Measurements from ENCODE around the gene ADGRL1. TPM values are rescaled to one million over a fixed set of nuclear protein-coding genes. Genes with fewer than 3 reads are reported as not detected.
A peak's percentile ranks its signal among the peaks of the same experiment; 100 is the strongest.
"Not testable (repeated sequence)": the region's sequence is repeated elsewhere in the genome, so short reads cannot be mapped to it uniquely, and the experiment has no call there.

Gene ADGRL1
- polyA plus RNA-seq, 3 donors = 1.7 TPM; not detected in 2

DNA sequence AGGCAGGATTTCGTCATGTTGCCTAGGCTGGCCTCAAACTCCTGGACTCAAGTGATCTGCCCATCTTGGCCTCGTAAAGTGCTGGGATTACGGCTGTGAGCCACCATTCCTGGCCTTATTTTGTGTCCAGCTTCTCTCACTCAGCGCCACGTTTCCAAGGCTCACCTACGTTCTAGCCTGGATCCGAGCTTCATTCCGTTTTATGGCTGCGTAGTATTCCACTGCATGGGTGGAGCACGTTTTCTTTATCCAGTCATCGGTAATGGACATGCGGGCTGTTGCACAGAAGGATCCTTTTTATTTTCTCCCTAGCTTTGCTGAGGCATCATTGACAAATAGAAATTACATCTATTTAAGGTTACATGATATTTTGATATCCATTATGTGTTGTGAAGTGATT, 16.6 kb downstream of the ADGRL1 start:
- no peak overlapping the region for H3K27ac Mint-ChIP-seq
- WGBS (ENCODE audit: insufficient coverage) = 96% methylated on average over 10 of the region's 12 CpGs
- Histone ChIP-seq H4K20me1 (ENCODE audit: insufficient read depth, low read length) (no peaks in the 10 kb centered on the region), H3K27ac (ENCODE audit: low read depth in 1 of 2, low read length in 2 of 2) (no peak overlapping the region), H3K36me3 (replicated peaks in 1 of 2; ENCODE audit: control insufficient read depth in 1 of 2, insufficient read depth in 2 of 2, low read length in 2 of 2) (no peaks in the 10 kb centered on the region), H3K4me2 (replicated peaks; ENCODE audit: extremely low read depth, low read length, poor library complexity, severe bottlenecking) (no peak overlapping the region), H3K9ac (ENCODE audit: insufficient read depth, low read length, poor library complexity, severe bottlenecking) (no peak overlapping the region), H3K79me2 (ENCODE audit: insufficient read depth, low read length) (no peaks in the 10 kb centered on the region), H3K4me3 (replicated peaks in 1 of 3; ENCODE audit: low read depth in 2 of 3, low read length in 3 of 3) (no peak overlapping the region), H3K27me3 (ENCODE audit: control insufficient read depth in 2 of 2, insufficient read depth in 2 of 2, low read length in 2 of 2) (no peaks in the 10 kb centered on the region), H3K4me1 (ENCODE audit: control insufficient read depth in 1 of 2, insufficient read depth in 2 of 2, low read length in 2 of 2) (peaks cover 6 to 7% of the 10 kb centered on the region in 2 donors), H2AFZ (ENCODE audit: insufficient read depth, low read depth, low read length, poor library complexity, severe bottlenecking) (no peak overlapping the region), H3K9me3 (replicated peaks in 1 of 2; ENCODE audit: control insufficient read depth in 1 of 2, insufficient read depth in 1 of 2, low read length in 2 of 2) (no peaks in the 10 kb centered on the region)
- peaks cover 16% of the 10 kb centered on the region for H3K4me1 Mint-ChIP-seq
- intact Hi-C loops (cut with micrococcal nuclease) = no loop called here
- H3K9me3 Mint-ChIP-seq = no peaks in the 10 kb centered on the region
- H3K4me3 Mint-ChIP-seq = no peak overlapping the region
- H3K27me3 Mint-ChIP-seq (ENCODE audit: low read depth in 3 of 3) = peaks cover 0 to 9% (median 6%) of the 10 kb centered on the region in 3 donors
- TF ChIP-seq, protein P1, sequence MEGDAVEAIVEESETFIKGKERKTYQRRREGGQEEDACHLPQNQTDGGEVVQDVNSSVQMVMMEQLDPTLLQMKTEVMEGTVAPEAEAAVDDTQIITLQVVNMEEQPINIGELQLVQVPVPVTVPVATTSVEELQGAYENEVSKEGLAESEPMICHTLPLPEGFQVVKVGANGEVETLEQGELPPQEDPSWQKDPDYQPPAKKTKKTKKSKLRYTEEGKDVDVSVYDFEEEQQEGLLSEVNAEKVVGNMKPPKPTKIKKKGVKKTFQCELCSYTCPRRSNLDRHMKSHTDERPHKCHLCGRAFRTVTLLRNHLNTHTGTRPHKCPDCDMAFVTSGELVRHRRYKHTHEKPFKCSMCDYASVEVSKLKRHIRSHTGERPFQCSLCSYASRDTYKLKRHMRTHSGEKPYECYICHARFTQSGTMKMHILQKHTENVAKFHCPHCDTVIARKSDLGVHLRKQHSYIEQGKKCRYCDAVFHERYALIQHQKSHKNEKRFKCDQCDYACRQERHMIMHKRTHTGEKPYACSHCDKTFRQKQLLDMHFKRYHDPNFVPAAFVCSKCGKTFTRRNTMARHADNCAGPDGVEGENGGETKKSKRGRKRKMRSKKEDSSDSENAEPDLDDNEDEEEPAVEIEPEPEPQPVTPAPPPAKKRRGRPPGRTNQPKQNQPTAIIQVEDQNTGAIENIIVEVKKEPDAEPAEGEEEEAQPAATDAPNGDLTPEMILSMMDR (IDR thresholded peaks at IDR 0.05) = no peak
- no peaks in the 10 kb centered on the region for H3K36me3 Mint-ChIP-seq
- no peak for DNase-seq

DNA sequence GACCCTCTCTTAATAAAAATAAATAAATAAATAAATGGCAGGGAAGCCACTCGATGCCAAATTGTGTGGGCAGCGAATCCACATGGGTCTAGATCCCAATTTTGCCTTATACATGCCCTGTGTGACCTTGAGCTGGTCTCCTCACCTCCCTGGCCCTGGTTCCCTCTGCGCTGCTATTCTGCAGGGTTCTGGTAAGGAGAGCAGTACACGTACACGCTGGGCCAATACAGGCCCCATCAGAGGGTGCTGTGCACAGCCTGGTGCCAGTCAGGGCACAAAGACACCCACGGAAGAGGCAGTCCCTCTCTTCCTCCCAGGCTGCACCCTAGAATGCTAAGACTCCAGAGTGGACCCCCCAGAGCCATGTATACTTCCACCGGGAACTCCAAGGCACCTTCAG, 17.9 kb downstream of the ADGRL1 start:
- H3K9me3 Mint-ChIP-seq; H3K4me3 ChIP-seq (replicated peaks in 1 of 3; ENCODE audit: low read depth in 2 of 3, low read length in 3 of 3); H4K20me1 ChIP-seq (ENCODE audit: insufficient read depth, low read length); intact Hi-C loops (cut with micrococcal nuclease); H3K36me3 ChIP-seq (replicated peaks in 1 of 2; ENCODE audit: control insufficient read depth in 1 of 2, insufficient read depth in 2 of 2, low read length in 2 of 2); H3K27me3 ChIP-seq (ENCODE audit: control insufficient read depth in 2 of 2, insufficient read depth in 2 of 2, low read length in 2 of 2); DNase-seq; H3K36me3 Mint-ChIP-seq; H3K4me1 ChIP-seq (ENCODE audit: control insufficient read depth in 1 of 2, insufficient read depth in 2 of 2, low read length in 2 of 2); H3K9me3 ChIP-seq (replicated peaks in 1 of 2; ENCODE audit: control insufficient read depth in 1 of 2, insufficient read depth in 1 of 2, low read length in 2 of 2); H3K27me3 Mint-ChIP-seq (ENCODE audit: low read depth in 3 of 3); H3K27ac ChIP-seq (ENCODE audit: low read depth in 1 of 2, low read length in 2 of 2); H3K9ac ChIP-seq (ENCODE audit: insufficient read depth, low read length, poor library complexity, severe bottlenecking); H3K79me2 ChIP-seq (ENCODE audit: insufficient read depth, low read length); H3K4me3 Mint-ChIP-seq; H3K4me2 ChIP-seq (replicated peaks; ENCODE audit: extremely low read depth, low read length, poor library complexity, severe bottlenecking): not testable (repeated sequence)
- peaks cover 16% of the 10 kb centered on the region for H3K4me1 Mint-ChIP-seq
- peak overlapping the region; percentile 30 for H2AFZ ChIP-seq (ENCODE audit: insufficient read depth, low read depth, low read length, poor library complexity, severe bottlenecking)
- 90% methylated on average over 7 of the region's 7 CpGs for WGBS (ENCODE audit: insufficient coverage)
- H3K27ac Mint-ChIP-seq = peak overlapping the region in 1 of 7 donors; percentile 70
